HepG2 (cell line): Measurements from ENCODE around the gene ERMAP. TPM values are rescaled to one million over a fixed set of nuclear protein-coding genes. Genes with fewer than 3 reads are reported as not detected.

Experiments
- ATAC-seq: fragments of 200-7000 bp; cut with Tn5 transposase; 3 replicates; pipeline ENCODE4 v1.9.1; 2020; ENCODE audit warnings: mild to moderate bottlenecking, moderate library complexity
- BruUV-seq: library from RNA; stranded (reverse); fragments of 400-500 nt; replicated peaks from 2 replicates; lab custom pipeline; 2021; lab: Mats Ljungman, UMichigan
- CTCF ChIA-PET: fragments of 300-600 bp; formaldehyde crosslinking; extraction: SDS; loops from one replicate; lab custom pipeline; 2021; ENCODE audit warnings: low total read pairs, inconsistent platforms, low intra/inter-chr PET ratio; lab: Yijun Ruan, JAX
- POLR2A ChIA-PET: fragments of 350-600 bp; sonication (Branson Sonifier 250); formaldehyde crosslinking; loops from one replicate; lab custom pipeline; 2020; ENCODE audit warnings: antibody characterized with exemption, inconsistent platforms; lab: Yijun Ruan, JAX
- DNase-seq: peaks from one replicate; pipeline ENCODE4 v3.0.0-alpha.2; 2015; ENCODE audit warnings: low spot score
- FAIRE-seq: peaks from 3 replicates; lab custom pipeline; 2011; peaks lifted over from hg19 to GRCh38; lab: Jason Lieb, UNC
- H2AFZ ChIP-seq: one replicate; pipeline ENCODE4 v1.6.1; 2011; ENCODE audit warnings: low read length, inconsistent platforms
- H3K27ac ChIP-seq: fragments of 300-600 bp; 3 replicates; pipeline ENCODE4 v1.8.0; 2011; ENCODE audit warnings: mixed run types, mild to moderate bottlenecking, mixed read lengths, low read length, inconsistent platforms; ENCODE audit not compliant: insufficient read depth; ENCODE audit errors: extremely low read length
- H3K27me3 ChIP-seq, 2 experiments: fragments of 200-600 bp in 1 of 2; 2 replicates in 1 of 2; 3 replicates in 1 of 2; pipeline versions ENCODE4 v1.6.0 to v1.8.0; 2011; ENCODE audit warnings: low read length in 2 of 2, mild to moderate bottlenecking in 2 of 2, moderate library complexity in 2 of 2, inconsistent platforms in 1 of 2; ENCODE audit not compliant: insufficient read depth in 2 of 2, control insufficient read depth in 1 of 2
- H3K36me3 ChIP-seq, 2 experiments: fragments of 200-600 bp in 1 of 2; replicated peaks in 1 of 2; 2 replicates in 1 of 2; 3 replicates in 1 of 2; pipeline versions ENCODE4 v1.5.1 to v1.8.0; 2011; ENCODE audit warnings: low read length in 2 of 2, inconsistent platforms in 1 of 2; ENCODE audit not compliant: insufficient read depth in 2 of 2, control insufficient read depth in 1 of 2
- H3K4me1 ChIP-seq: 2 replicates; pipeline ENCODE4 v1.5.1; 2012; ENCODE audit warnings: low read length, inconsistent platforms; ENCODE audit not compliant: insufficient read depth
- H3K4me2 ChIP-seq: 2 replicates; pipeline ENCODE4 v1.6.0; 2011; ENCODE audit warnings: low read depth, low read length, inconsistent platforms
- H3K4me3 ChIP-seq, 3 experiments: fragments of 200-600 bp in 1 of 3; sonication (generic), shearing (Covaris generic) in 1 of 3; replicated peaks in 1 of 3; 2 replicates each; pipeline ENCODE4 v1.5.1; 2011 to 2016; ENCODE audit warnings: low read length in 3 of 3, inconsistent platforms in 2 of 3, low read depth in 2 of 3, mild to moderate bottlenecking in 2 of 3, control low read depth in 1 of 3, mixed read lengths in 1 of 3; ENCODE audit not compliant: insufficient read depth in 1 of 3
- H3K79me2 ChIP-seq: one replicate; pipeline ENCODE4 v1.6.1; 2011; ENCODE audit warnings: low read length, inconsistent platforms; ENCODE audit not compliant: insufficient read depth
- H3K9ac ChIP-seq: 2 replicates; pipeline ENCODE4 v1.6.0; 2011; ENCODE audit warnings: mild to moderate bottlenecking, low read depth, low read length, inconsistent platforms; ENCODE audit not compliant: insufficient read depth
- H3K9me3 ChIP-seq: 2 replicates; pipeline ENCODE4 v1.5.1; 2012; ENCODE audit warnings: mild to moderate bottlenecking, low read length
- H4K20me1 ChIP-seq: 2 replicates; pipeline ENCODE4 v1.6.0; 2011; ENCODE audit warnings: inconsistent platforms, mild to moderate bottlenecking, low read length, moderate library complexity; ENCODE audit not compliant: insufficient read depth
- KIAA2018 ChIP-seq: sonication (generic); formaldehyde crosslinking; IDR thresholded peaks from 2 replicates; pipeline ENCODE4 v1.5.0; 2020; ENCODE audit warnings: mild to moderate bottlenecking, missing genetic modification reagents, borderline replicate concordance
- KLF12 ChIP-seq: sonication (generic); formaldehyde crosslinking; IDR thresholded peaks from 2 replicates; pipeline ENCODE4 v1.4.0; 2020; ENCODE audit warnings: missing genetic modification reagents, borderline replicate concordance
- RBM22 ChIP-seq: fragments of 200-400 bp; formaldehyde crosslinking; optimal IDR thresholded peaks from 2 replicates; pipeline ENCODE3; 2017; ENCODE audit warnings: mild to moderate bottlenecking, low read length, moderate library complexity
- SRSF1 ChIP-seq: fragments of 200-400 bp; formaldehyde crosslinking; optimal IDR thresholded peaks from 2 replicates; pipeline ENCODE3; 2017; ENCODE audit warnings: mild to moderate bottlenecking, low read depth, low read length, moderate library complexity
- ZBTB26 ChIP-seq: IDR thresholded peaks from 2 replicates; pipeline ENCODE4 v1.6.1; 2016; ENCODE audit warnings: missing compliant biosample characterization, missing genetic modification reagents, borderline replicate concordance
- ZBTB8A ChIP-seq: sonication (generic); formaldehyde crosslinking; IDR thresholded peaks from 2 replicates; pipeline ENCODE4 v1.4.0; 2020; ENCODE audit warnings: mild to moderate bottlenecking, low read depth, missing genetic modification reagents, borderline replicate concordance
- ZNF33B ChIP-seq: sonication (generic); formaldehyde crosslinking; IDR thresholded peaks from 2 replicates; pipeline ENCODE4 v1.5.1; 2020; ENCODE audit warnings: mild to moderate bottlenecking, missing genetic modification reagents
- ZNF687 ChIP-seq: sonication (generic); formaldehyde crosslinking; IDR thresholded peaks from 2 replicates; pipeline ENCODE4 v1.5.1; 2020; ENCODE audit warnings: mild to moderate bottlenecking, missing genetic modification reagents, moderate library complexity
- WGBS: methylation state at CpG from one replicate; pipeline ENCODE4 v1.1.6; 2017; ENCODE audit warnings: low lambda C conversion rate; 5-methylcytosine and 5-hydroxymethylcytosine counted together
- in situ Hi-C: cut with HindIII; loops from 2 replicates; pipeline ENCODE4 v1.10.0; 2017; ENCODE audit warnings: low pct_unique_long_range_greater_than_20kb; ENCODE audit not compliant: extremely low pct_ligation_motif_present
- intact Hi-C: fragments of 100-400 bp; cut with micrococcal nuclease; formaldehyde crosslinking; loops from one replicate; pipeline ENCODE4 v1.10.0; 2022; ENCODE audit not compliant: unreplicated experiment
- polyA plus RNA-seq, 8 experiments: library from polyadenylated mRNA; depleted of rRNA in 3 of 8; stranded (reverse) in 7 of 8; unstranded in 1 of 8; fragments of >200 nt; fragmentation: Illumina TruSeq in 4 of 8; extraction: Trizol in 4 of 8; gene quantifications; 2 replicates each; pipeline versions ENCODE4 v1.2.1 to v1.2.3, GENCODE V29; 2011 to 2016; ENCODE audit warnings: low read depth in 4 of 8, missing spikeins in 1 of 8, mixed read lengths in 1 of 8; ENCODE audit not compliant: insufficient read depth in 1 of 8
- total RNA-seq, 5 experiments: library from RNA; depleted of rRNA; stranded (reverse); fragments of >200 nt; fragmentation: Illumina TruSeq; extraction: Trizol; gene quantifications; 2 replicates each; pipeline ENCODE4 v1.2.3, GENCODE V29; 2016; ENCODE audit warnings: low read depth in 1 of 5

Gene ERMAP
- total and polyA plus RNA-seq, 2 of the 13 experiments (the other 11 are each of a cell fraction or from before 2014, with no cell fraction given): 2.2 to 4.4 TPM

- no peak for TF ChIP-seq KIAA2018 (CRISPR knock-in tag)
Measured at GRCh38 chr1:42888013-42888633, 71.2 kb downstream of the ERMAP start (continued).

- Histone ChIP-seq H4K20me1 (no peaks in the 10 kb centered on the region), H3K79me2 (no peaks in the 10 kb centered on the region), H3K9ac (no peak overlapping the region), H2AFZ (no peak overlapping the region), H3K4me2 (no peak overlapping the region), H3K4me1 (no peaks in the 10 kb centered on the region), H3K27ac (no peak overlapping the region), H3K4me3 (no peak overlapping the region), H3K36me3 (no peaks in the 10 kb centered on the region), H3K9me3 (no peaks in the 10 kb centered on the region), H3K27me3 (peaks cover 5 to 14% of the 10 kb centered on the region in 2 experiments; a peak in 4 of 5 replicates)
- in situ Hi-C loops (no loop called here), intact Hi-C loops (no loop called here)
- POLR2A ChIA-PET: interaction anchor here (1.1 kb wide), 1 partner anchor 43 kb away, joined by 3 read pairs; the partner anchor contains the start of gene ZNF691
- DNase-seq: no peak
- ATAC-seq: no peak
- WGBS: 77% methylated on average over 4 of the region's 4 CpGs
- CTCF ChIA-PET: no interaction called here
- no peak for FAIRE-seq
- BruUV-seq: no TSS peak
- TF ChIP-seq KLF12 (CRISPR knock-in tag) (no peak), SRSF1 (no peak), ZBTB26 (CRISPR knock-in tag) (no peak), ZNF687 (CRISPR knock-in tag) (no peak), RBM22 (no peak), ZNF33B (no peak), ZBTB8A (CRISPR knock-in tag) (no peak)
Measured at GRCh38 chr1:42889264-42889663, 72.3 kb downstream of the ERMAP start.
